Uterus (tissue), 2 donors: ENCODE results near the gene DNMBP.

Source experiments
- POLR2A ChIP-seq, 2 donors: fragments of 450-650 bp; IDR thresholded peaks; one replicate each; pipeline ENCODE4 v1.6.1; 2016; ENCODE audit warnings: antibody characterized with exemption in 2 of 2, mild to moderate bottlenecking in 1 of 2, moderate library complexity in 1 of 2
- TF ChIP-seq, protein P1 (sequence below), 4 experiments: fragments of 200-600 bp in 2 of 4; fragments of 450-650 bp in 2 of 4; sonication (generic) in 2 of 4; IDR thresholded peaks; one replicate each; pipeline ENCODE4 v1.5.1; 2016 to 2019; ENCODE audit warnings: antibody characterized with exemption in 4 of 4, mild to moderate bottlenecking in 2 of 4, moderate library complexity in 1 of 4

- TF ChIP-seq, protein P1, sequence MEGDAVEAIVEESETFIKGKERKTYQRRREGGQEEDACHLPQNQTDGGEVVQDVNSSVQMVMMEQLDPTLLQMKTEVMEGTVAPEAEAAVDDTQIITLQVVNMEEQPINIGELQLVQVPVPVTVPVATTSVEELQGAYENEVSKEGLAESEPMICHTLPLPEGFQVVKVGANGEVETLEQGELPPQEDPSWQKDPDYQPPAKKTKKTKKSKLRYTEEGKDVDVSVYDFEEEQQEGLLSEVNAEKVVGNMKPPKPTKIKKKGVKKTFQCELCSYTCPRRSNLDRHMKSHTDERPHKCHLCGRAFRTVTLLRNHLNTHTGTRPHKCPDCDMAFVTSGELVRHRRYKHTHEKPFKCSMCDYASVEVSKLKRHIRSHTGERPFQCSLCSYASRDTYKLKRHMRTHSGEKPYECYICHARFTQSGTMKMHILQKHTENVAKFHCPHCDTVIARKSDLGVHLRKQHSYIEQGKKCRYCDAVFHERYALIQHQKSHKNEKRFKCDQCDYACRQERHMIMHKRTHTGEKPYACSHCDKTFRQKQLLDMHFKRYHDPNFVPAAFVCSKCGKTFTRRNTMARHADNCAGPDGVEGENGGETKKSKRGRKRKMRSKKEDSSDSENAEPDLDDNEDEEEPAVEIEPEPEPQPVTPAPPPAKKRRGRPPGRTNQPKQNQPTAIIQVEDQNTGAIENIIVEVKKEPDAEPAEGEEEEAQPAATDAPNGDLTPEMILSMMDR (IDR thresholded peaks at IDR 0.05) = no peak
- no peak for TF ChIP-seq POLR2A (IDR thresholded peaks at IDR 0.05)
Measured at GRCh38 chr10:100007231-100008141, 2.3 kb downstream of the DNMBP start.
